Uterus (tissue), 4 donors: ENCODE measurements around the gene USP12. TPM values are rescaled to one million over a fixed set of nuclear protein-coding genes. Genes with fewer than 3 reads are reported as not detected.

Experiments used
- DNase-seq, 2 donors: peaks; one replicate each; pipeline ENCODE4 v3.0.0-alpha.2; 2019 to 2020
- H3K27ac ChIP-seq, 2 donors: fragments of 200-600 bp; sonication (generic); 1 replicate in 1 of 2; 2 replicates in 1 of 2; pipeline ENCODE4 v1.5.1; 2016 to 2018
- H3K27me3 ChIP-seq, 2 donors: fragments of 200-600 bp; sonication (generic); one replicate each; pipeline ENCODE4 v1.5.1; 2018 to 2019; ENCODE audit warnings: control low read depth in 1 of 2
- H3K36me3 ChIP-seq, 2 donors: fragments of 200-600 bp; sonication (generic); one replicate each; pipeline ENCODE4 v1.5.1; 2019; ENCODE audit warnings: control low read depth in 1 of 2
- H3K4me1 ChIP-seq, 2 donors: fragments of 200-600 bp; sonication (generic); one replicate each; pipeline ENCODE4 v1.5.1; 2018 to 2019; ENCODE audit warnings: control low read depth in 1 of 2
- H3K4me3 ChIP-seq, 2 donors: fragments of 200-600 bp; sonication (generic); 1 replicate in 1 of 2; 2 replicates in 1 of 2; pipeline ENCODE4 v1.5.1; 2018 to 2019; ENCODE audit warnings: mild to moderate bottlenecking in 1 of 2
- H3K9me3 ChIP-seq, 2 donors: fragments of 200-600 bp; sonication (generic); one replicate each; pipeline ENCODE4 v1.5.1; 2019; ENCODE audit warnings: control low read depth in 1 of 2
- CTCF ChIP-seq, 4 experiments: fragments of 200-600 bp in 2 of 4; fragments of 450-650 bp in 2 of 4; sonication (generic) in 2 of 4; IDR thresholded peaks; one replicate each; pipeline ENCODE4 v1.5.1; 2016 to 2019; ENCODE audit warnings: antibody characterized with exemption in 4 of 4, mild to moderate bottlenecking in 2 of 4, moderate library complexity in 1 of 4
- POLR2A ChIP-seq, 2 donors: fragments of 450-650 bp; IDR thresholded peaks; one replicate each; pipeline ENCODE4 v1.6.1; 2016; ENCODE audit warnings: antibody characterized with exemption in 2 of 2, mild to moderate bottlenecking in 1 of 2, moderate library complexity in 1 of 2
- intact Hi-C: fragments of 100-400 bp; cut with DNase I; formaldehyde crosslinking; loops from one replicate; pipeline ENCODE4 v1.15.1; 2023; ENCODE audit warnings: low total_unique reads
- total RNA-seq, 4 donors: library from RNA; depleted of rRNA in 3 of 4; stranded (reverse); fragments of >200 nt in 3 of 4; gene quantifications; one replicate each; pipeline versions ENCODE4 v1.1.0 to v1.2.4, GENCODE V29; 2014 to 2023
- donor health status: DM: yes; HTN: yes; CAD: no.

USP12 gene
- total RNA-seq, 4 donors from 2014 or later = 12.1 to 32.8 (median 20.5) TPM

GRCh38 chr13:27139565-27139964 is 32.0 kb downstream of the USP12 start:
- H3K4me3 ChIP-seq = no peak overlapping the region
- H3K27me3 ChIP-seq = no peaks in the 10 kb centered on the region
- no peaks in the 10 kb centered on the region for H3K9me3 ChIP-seq
- TF ChIP-seq POLR2A (IDR thresholded peaks at IDR 0.05) (no peak), CTCF (IDR thresholded peaks at IDR 0.05) (no peak)
- H3K27ac ChIP-seq = no peak overlapping the region
- no peak for DNase-seq
- intact Hi-C loops = no loop called here
- no peaks in the 10 kb centered on the region for H3K4me1 ChIP-seq
- no peaks in the 10 kb centered on the region for H3K36me3 ChIP-seq

GRCh38 chr13:27138457-27139093 is 33.0 kb downstream of the USP12 start:
- DNase-seq = no peak
- H3K36me3 ChIP-seq = no peaks in the 10 kb centered on the region
- no peak overlapping the region for H3K4me3 ChIP-seq
- H3K9me3 ChIP-seq = no peaks in the 10 kb centered on the region
- no peaks in the 10 kb centered on the region for H3K4me1 ChIP-seq
- no peak overlapping the region for H3K27ac ChIP-seq
- TF ChIP-seq CTCF (IDR thresholded peaks at IDR 0.05) (no peak), POLR2A (IDR thresholded peaks at IDR 0.05) (no peak)
- intact Hi-C loops = no loop called here
- no peaks in the 10 kb centered on the region for H3K27me3 ChIP-seq

GRCh38 chr13:27137759-27138158 is 33.9 kb downstream of the USP12 start:
- H3K27me3 ChIP-seq = no peaks in the 10 kb centered on the region
- H3K4me3 ChIP-seq = no peak overlapping the region
- intact Hi-C loops = no loop called here
- TF ChIP-seq CTCF (IDR thresholded peaks at IDR 0.05) (no peak), POLR2A (IDR thresholded peaks at IDR 0.05) (no peak)
- no peaks in the 10 kb centered on the region for H3K4me1 ChIP-seq
- no peak overlapping the region for H3K27ac ChIP-seq
- DNase-seq = no peak
- H3K9me3 ChIP-seq = no peaks in the 10 kb centered on the region
- no peaks in the 10 kb centered on the region for H3K36me3 ChIP-seq

GRCh38 chr13:27135023-27135422 is 36.6 kb downstream of the USP12 start:
- TF ChIP-seq CTCF (IDR thresholded peaks at IDR 0.05) = no peak
- TF ChIP-seq POLR2A (IDR thresholded peaks at IDR 0.05) = no peak
- DNase-seq = no peak
- no peak overlapping the region for H3K27ac ChIP-seq
- intact Hi-C loops = no loop called here
- H3K4me1 ChIP-seq = no peaks in the 10 kb centered on the region
- H3K27me3 ChIP-seq = no peaks in the 10 kb centered on the region
- no peak overlapping the region for H3K4me3 ChIP-seq
- H3K36me3 ChIP-seq = no peaks in the 10 kb centered on the region
- H3K9me3 ChIP-seq = no peaks in the 10 kb centered on the region

GRCh38 chr13:27133889-27134288 is 37.7 kb downstream of the USP12 start:
- no peaks in the 10 kb centered on the region for H3K9me3 ChIP-seq
- no peaks in the 10 kb centered on the region for H3K27me3 ChIP-seq
- H3K4me1 ChIP-seq = no peaks in the 10 kb centered on the region
- H3K4me3 ChIP-seq = no peak overlapping the region
- no peak overlapping the region for H3K27ac ChIP-seq
- H3K36me3 ChIP-seq = no peaks in the 10 kb centered on the region
- TF ChIP-seq CTCF (IDR thresholded peaks at IDR 0.05) = no peak
- TF ChIP-seq POLR2A (IDR thresholded peaks at IDR 0.05) = no peak
- intact Hi-C loops = no loop called here
- DNase-seq = no peak
